GM19463 (cell line): ENCODE data around the gene FEN1.

Source experiments
- ATAC-seq: cut with Tn5 transposase; IDR thresholded peaks from one replicate; pipeline ENCODE4 v1.9.1; 2021; ENCODE audit warnings: mild to moderate bottlenecking, moderate library complexity; ENCODE audit not compliant: unreplicated experiment

The FEN1 gene

GRCh38 chr11:61793083-61793828, 545 bp downstream of the FEN1 start:
- no peak for ATAC-seq

- no peak for ATAC-seq
These were observed 1.1 kb downstream of the FEN1 start for GRCh38 chr11:61793829-61794204.

GRCh38 chr11:61794579-61794978, 1.9 kb downstream of the FEN1 start:
- no peak for ATAC-seq

GRCh38 chr11:61795459-61795858, 2.7 kb downstream of the FEN1 start:
- ATAC-seq = no peak

- no peak for ATAC-seq
These were observed 3.3 kb downstream of the FEN1 start for GRCh38 chr11:61795876-61796526.

GRCh38 chr11:61797263-61797944, 4.7 kb downstream of the FEN1 start:
- no peak for ATAC-seq

- no peak for ATAC-seq
These were observed 7.1 kb downstream of the FEN1 start for GRCh38 chr11:61799665-61800284.

- ATAC-seq = no peak
These were observed 7.9 kb downstream of the FEN1 start for GRCh38 chr11:61800331-61801281.

GRCh38 chr11:61802605-61803004, 9.9 kb downstream of the FEN1 start:
- no peak for ATAC-seq

GRCh38 chr11:61803889-61804647, 11.4 kb downstream of the FEN1 start:
- no peak for ATAC-seq

- ATAC-seq = no peak
These were observed 12.4 kb downstream of the FEN1 start for GRCh38 chr11:61805146-61805545.

- ATAC-seq = no peak
These were observed 14.1 kb downstream of the FEN1 start for GRCh38 chr11:61806785-61807184.

GRCh38 chr11:61810671-61811175, 18.0 kb downstream of the FEN1 start:
- no peak for ATAC-seq

GRCh38 chr11:61811831-61812230, 19.1 kb downstream of the FEN1 start:
- ATAC-seq = no peak

- ATAC-seq = no peak
These were observed 20.2 kb downstream of the FEN1 start for GRCh38 chr11:61812736-61813411.

GRCh38 chr11:61814247-61814957, 21.7 kb downstream of the FEN1 start:
- ATAC-seq = no peak

GRCh38 chr11:61814958-61815789, 22.5 kb downstream of the FEN1 start:
- ATAC-seq = peak; percentile 59
